Fibroblast of skin of abdomen (primary cell): Measurements from ENCODE around the gene SLC2A11.
A peak's percentile ranks its signal among the peaks of the same experiment; 100 is the strongest.
"Not testable (repeated sequence)": the region's sequence is repeated elsewhere in the genome, so short reads cannot be mapped to it uniquely, and the experiment has no call there.

ENCODE experiments used
- DNase-seq: peaks from one replicate; pipeline ENCODE4 v3.0.0-alpha.2; 2013

The SLC2A11 gene

GRCh38 chr22:23908587-23909205 is 51.0 kb downstream of the SLC2A11 start:
- DNase-seq, result no peak

- DNase-seq, result no peak
These were observed 51.7 kb downstream of the SLC2A11 start for GRCh38 chr22:23909296-23909898.

- no peak for DNase-seq
These were observed 53.0 kb downstream of the SLC2A11 start for GRCh38 chr22:23910496-23911190.

GRCh38 chr22:23911318-23911980 is 53.8 kb downstream of the SLC2A11 start:
- DNase-seq, result no peak

- DNase-seq, result no peak
These were observed 54.7 kb downstream of the SLC2A11 start for GRCh38 chr22:23912293-23912903.

GRCh38 chr22:23913306-23913660 is 55.6 kb downstream of the SLC2A11 start:
- no peak for DNase-seq

GRCh38 chr22:23913661-23914353 is 56.1 kb downstream of the SLC2A11 start:
- peak; percentile 99 for DNase-seq

- no peak for DNase-seq
These were observed 57.6 kb downstream of the SLC2A11 start for GRCh38 chr22:23915290-23915689.

GRCh38 chr22:23920267-23920611 is 62.6 kb downstream of the SLC2A11 start:
- not testable (repeated sequence) for DNase-seq

GRCh38 chr22:23921586-23922201 is 64.0 kb downstream of the SLC2A11 start:
- DNase-seq, result not testable (repeated sequence)

GRCh38 chr22:23922921-23923320 is 65.2 kb downstream of the SLC2A11 start:
- DNase-seq, result no peak

GRCh38 chr22:23925020-23925606 is 67.4 kb downstream of the SLC2A11 start:
- DNase-seq, result no peak

GRCh38 chr22:23926561-23926960 is 68.9 kb downstream of the SLC2A11 start:
- DNase-seq, result no peak
